ENCODE results near the gene CPNE1. TPM values are rescaled to one million over a fixed set of nuclear protein-coding genes. Genes with fewer than 3 reads are reported as not detected.

The CPNE1 gene
- total and polyA plus RNA-seq, 10 of the 15 experiments (the other 5 are each of a cell fraction or from before 2014, with no cell fraction given), result 84.9 to 209 (median 146) TPM

GRCh38 chr20:35695978-35696377 is 31.3 kb upstream of the CPNE1 start (continued):
- no peak for TF ChIP-seq RAD21 (IDR thresholded peaks at IDR 0.05; ENCODE audit: insufficient read depth, low read depth, low read length)
- TF ChIP-seq RFX5 (IDR thresholded peaks at IDR 0.05; ENCODE audit: low read depth, low read length), result no peak
- TF ChIP-seq FOXK2 (IDR thresholded peaks at IDR 0.05), result no peak
- TF ChIP-seq BCL11A (IDR thresholded peaks at IDR 0.05; ENCODE audit: low read depth, low read length), result no peak
- TF ChIP-seq ZNF217 (IDR thresholded peaks at IDR 0.05), result no peak
- TF ChIP-seq POLR2AphosphoS5 (IDR thresholded peaks at IDR 0.05; ENCODE audit: low read length), result no peak

DNA sequence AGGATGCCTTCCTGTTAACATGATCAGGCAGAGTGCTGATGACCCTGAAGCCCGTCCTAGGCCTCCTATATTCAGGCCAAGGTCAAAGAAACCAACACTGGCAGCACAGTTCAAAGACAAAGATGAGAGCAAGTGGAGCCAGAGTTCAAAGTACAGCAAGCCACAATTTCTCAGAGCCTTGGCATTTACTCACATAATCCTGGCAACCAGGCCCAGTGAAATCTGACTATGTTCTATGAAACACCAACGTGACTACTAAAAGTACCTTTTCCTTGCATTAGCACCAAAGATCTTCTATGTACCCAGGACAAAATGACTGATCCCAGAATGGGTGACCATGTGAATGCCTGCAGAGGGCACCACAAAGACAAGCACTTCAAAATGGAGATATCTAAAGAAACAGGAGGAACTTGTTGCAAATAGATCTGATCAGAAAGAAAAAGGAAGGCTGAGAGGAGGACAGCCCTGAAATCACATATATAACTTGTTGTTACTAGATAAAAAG is 30.6 kb upstream of the CPNE1 start:
- RAD21 ChIA-PET (ENCODE audit: unreplicated experiment), result no interaction called here
- H2AFZ ChIP-seq (ENCODE audit: control insufficient read depth, low read depth, low read length), result no peak overlapping the region
- no peaks in the 10 kb centered on the region for H3K27me3 ChIP-seq (replicated peaks in 1 of 2; ENCODE audit: control insufficient read depth in 2 of 2, insufficient read depth in 2 of 2, low read length in 1 of 2)
- no peak overlapping the region for H3K27ac ChIP-seq (ENCODE audit: control insufficient read depth, insufficient read depth)
- no peak overlapping the region for H3K9ac ChIP-seq (ENCODE audit: control insufficient read depth, insufficient read depth, low read length)
- 4% methylated on average over 2 of the region's 2 CpGs for WGBS (ENCODE audit: insufficient coverage, insufficient replicate concordance, low lambda C conversion rate, missing lambda C conversion rate)
- H3K79me2 ChIP-seq (ENCODE audit: control insufficient read depth, insufficient read depth, low read length), result peaks cover 21% of the 10 kb centered on the region
- SMC1A ChIA-PET (ENCODE audit: uncharacterized antibody, unreplicated experiment), result no interaction called here
- H4K20me1 ChIP-seq (ENCODE audit: control insufficient read depth, insufficient read depth), result no peaks in the 10 kb centered on the region
- no TSS peak for BruUV-seq (replicated peaks)
- CTCF ChIA-PET, result no interaction called here
- TF ChIP-seq RAD21 (IDR thresholded peaks at IDR 0.05; ENCODE audit: insufficient read depth, low read depth, low read length) (0 out of 2 replicates have a peak, but pooled peaks have one; percentile 2), HCFC1 (IDR thresholded peaks at IDR 0.05; ENCODE audit: low read length) (no peak), SIX5 (IDR thresholded peaks at IDR 0.05; ENCODE audit: low read depth, low read length, severe bottlenecking) (no peak), PAX5 (IDR thresholded peaks at IDR 0.05; ENCODE audit: borderline replicate concordance, low read depth, low read length) (no peak)
- no peak overlapping the region for H3K4me3 ChIP-seq
- no peaks in the 10 kb centered on the region; a peak in 2 of 4 replicates for H3K36me3 ChIP-seq (ENCODE audit: control insufficient read depth in 2 of 2, insufficient read depth in 2 of 2, low read length in 1 of 2)
- POLR2A ChIA-PET, result no interaction called here
- 0 out of 2 replicates have a peak, but pooled peaks cover 8% of the 10 kb centered on the region for H3K4me1 ChIP-seq (ENCODE audit: control insufficient read depth, insufficient read depth, low read length)
- ATAC-seq (no peak), FAIRE-seq (no peak), DNase-seq (ENCODE audit: low read depth, low spot score) (no peak)
- in situ Hi-C loops (cut with MboI) (no loop called here), intact Hi-C loops (cut with micrococcal nuclease; ENCODE audit: unreplicated experiment) (loop anchor here (5.0 kb wide), 1 partner anchor 93 kb away; no protein-coding TSS in a partner anchor)
- no peaks in the 10 kb centered on the region for H3K9me3 ChIP-seq (replicated peaks; ENCODE audit: control insufficient read depth, insufficient read depth, low read length)
- no peak overlapping the region for H3K4me2 ChIP-seq (ENCODE audit: control insufficient read depth, insufficient read depth)

Data from GM12878 (cell line).